HCT116 (cell line): ENCODE measurements around the gene PHF21A. TPM values are rescaled to one million over a fixed set of nuclear protein-coding genes. Genes with fewer than 3 reads are reported as not detected.

ENCODE experiments used
- ATAC-seq: fragments of 200-7000 bp; cut with Tn5 transposase; 2 replicates; pipeline ENCODE4 v1.9.1; 2020; ENCODE audit warnings: mild to moderate bottlenecking, moderate library complexity
- BruUV-seq: library from RNA; stranded (reverse); fragments of 400-500 nt; replicated peaks from 2 replicates; lab custom pipeline; 2021; lab: Mats Ljungman, UMichigan
- CTCF ChIA-PET: fragments of 300-600 bp; sonication (Branson Sonifier 250); formaldehyde crosslinking; loops from one replicate; lab custom pipeline; 2021; ENCODE audit warnings: antibody characterized with exemption; lab: Charles Lee
- POLR2A ChIA-PET: fragments of 300-600, 350-600 bp; sonication (Branson Sonifier 250); formaldehyde crosslinking; loops from one replicate; lab custom pipeline; 2021; ENCODE audit warnings: antibody characterized with exemption; lab: Charles Lee
- RAD21 ChIA-PET, 2 experiments: fragments of 300-600 bp; sonication (Branson Sonifier 250); formaldehyde crosslinking; loops; one replicate each; lab custom pipeline; 2023; ENCODE audit warnings: low total read pairs in 2 of 2; ENCODE audit not compliant: uncharacterized antibody in 2 of 2, unreplicated experiment in 2 of 2, low non-redundant PET in 1 of 2; lab: Charles Lee
- DNase-seq: peaks from one replicate; pipeline ENCODE4 v3.0.0-alpha.2; 2010; ENCODE audit warnings: low read depth, low spot score
- H2AFZ ChIP-seq: fragments of 200-600 bp; shearing (Covaris generic), sonication (generic); 2 replicates; pipeline ENCODE4 v1.6.1; 2017; ENCODE audit warnings: low read depth, mixed run types, mixed read lengths, antibody characterized with exemption, low read length; ENCODE audit not compliant: poor library complexity, severe bottlenecking
- H3K27ac ChIP-seq: 2 replicates; pipeline ENCODE4 v1.5.1; 2012; ENCODE audit warnings: low read depth, low read length
- H3K27me3 ChIP-seq: fragments of 200-600 bp; sonication (generic); 2 replicates; pipeline ENCODE4 v1.6.1; 2016; ENCODE audit warnings: mixed run types, low read length, mixed read lengths; ENCODE audit not compliant: insufficient read depth
- H3K36me3 ChIP-seq, 2 experiments: fragments of 200-500 bp in 1 of 2; fragments of 200-600 bp in 1 of 2; sonication (Bioruptor generic) in 1 of 2; sonication (generic) in 1 of 2; 2 replicates each; pipeline versions ENCODE4 v1.5.1 to v1.6.1; 2014 to 2016; ENCODE audit warnings: low read length in 2 of 2, inconsistent platforms in 1 of 2, mixed read lengths in 1 of 2, mixed run types in 1 of 2; ENCODE audit not compliant: insufficient read depth in 2 of 2, control insufficient read depth in 1 of 2
- H3K4me1 ChIP-seq, 2 experiments: fragments of 200-600 bp in 1 of 2; sonication (generic) in 1 of 2; 2 replicates each; pipeline versions ENCODE4 v1.5.1 to v1.6.1; 2012 to 2017; ENCODE audit warnings: low read length in 2 of 2, inconsistent platforms in 1 of 2, mild to moderate bottlenecking in 1 of 2, mixed read lengths in 1 of 2, mixed run types in 1 of 2, moderate library complexity in 1 of 2; ENCODE audit not compliant: insufficient read depth in 2 of 2, control insufficient read depth in 1 of 2
- H3K4me2 ChIP-seq: fragments of 200-600 bp; sonication (generic); 2 replicates; pipeline ENCODE4 v1.6.1; 2017; ENCODE audit warnings: mixed run types, low read length, mixed read lengths
- H3K4me3 ChIP-seq, 2 experiments: fragments of 200-600 bp in 1 of 2; sonication (generic) in 1 of 2; replicated peaks in 1 of 2; 2 replicates each; pipeline ENCODE4 v1.5.1; 2011 to 2016; ENCODE audit warnings: low read length in 2 of 2, control low read depth in 1 of 2, low read depth in 1 of 2, mild to moderate bottlenecking in 1 of 2, mixed read lengths in 1 of 2, mixed run types in 1 of 2
- H3K79me2 ChIP-seq: fragments of 200-600 bp; sonication (generic); 2 replicates; pipeline ENCODE4 v1.6.1; 2017; ENCODE audit warnings: mild to moderate bottlenecking, mixed run types, low read length, moderate library complexity, mixed read lengths; ENCODE audit not compliant: insufficient read depth
- H3K9ac ChIP-seq: fragments of 200-600 bp; sonication (generic); 2 replicates; pipeline ENCODE4 v1.6.1; 2016; ENCODE audit warnings: low read length, mixed read lengths
- H3K9me2 ChIP-seq: fragments of 200-600 bp; sonication (generic), shearing (Covaris generic); 2 replicates; pipeline ENCODE4 v1.6.1; 2017; ENCODE audit warnings: mixed run types, mild to moderate bottlenecking, moderate library complexity; ENCODE audit not compliant: insufficient read depth
- H3K9me3 ChIP-seq, 2 experiments: fragments of 200-500 bp in 1 of 2; fragments of 200-600 bp in 1 of 2; sonication (Bioruptor generic) in 1 of 2; sonication (generic) in 1 of 2; 2 replicates each; pipeline ENCODE4 v1.6.1; 2014 to 2017; ENCODE audit warnings: low read length in 2 of 2, mixed read lengths in 2 of 2, inconsistent platforms in 1 of 2, low read depth in 1 of 2, mild to moderate bottlenecking in 1 of 2, mixed run types in 1 of 2, moderate library complexity in 1 of 2; ENCODE audit not compliant: control insufficient read depth in 1 of 2, insufficient read depth in 1 of 2
- H4K20me1 ChIP-seq: fragments of 200-600 bp; sonication (generic), shearing (Covaris generic); 2 replicates; pipeline ENCODE4 v1.6.1; 2017; ENCODE audit warnings: mixed run types, mild to moderate bottlenecking, moderate library complexity; ENCODE audit not compliant: insufficient read depth
- ATF3 ChIP-seq: IDR thresholded peaks from 2 replicates; pipeline ENCODE4 v1.6.1; 2012
- CBX3 ChIP-seq: IDR thresholded peaks from 2 replicates; pipeline ENCODE4 v1.6.1; 2012; ENCODE audit warnings: low read depth
- CEBPB ChIP-seq: IDR thresholded peaks from 2 replicates; pipeline ENCODE4 v1.6.1; 2012; ENCODE audit warnings: low read depth
- CTCF ChIP-seq, 3 experiments: fragments of 200-600 bp in 1 of 3; sonication (generic) in 1 of 3; IDR thresholded peaks in 2 of 3; conservative IDR thresholded peaks in 1 of 3; 2 replicates each; pipeline ENCODE4 v1.5.1; 2012 to 2017; ENCODE audit warnings: low read depth in 2 of 3, low read length in 2 of 3, antibody characterized with exemption in 1 of 3, borderline replicate concordance in 1 of 3, control low read depth in 1 of 3, mild to moderate bottlenecking in 1 of 3, mixed read lengths in 1 of 3, mixed run types in 1 of 3, moderate library complexity in 1 of 3; ENCODE audit not compliant: insufficient read depth in 1 of 3
- EZH2 ChIP-seq: fragments of 200-600 bp; sonication (generic); IDR thresholded peaks from 2 replicates; pipeline ENCODE4 v1.6.1; 2017; ENCODE audit warnings: antibody characterized with exemption, mixed run types
- EZH2phosphoT487 ChIP-seq: fragments of 200-600 bp; IDR thresholded peaks from 2 replicates; pipeline ENCODE4 v1.6.1; 2018; ENCODE audit warnings: antibody characterized with exemption, borderline replicate concordance
- FOSL1 ChIP-seq: IDR thresholded peaks from 2 replicates; pipeline ENCODE4 v1.6.1; 2012; ENCODE audit warnings: low read depth
- JUND ChIP-seq: IDR thresholded peaks from 2 replicates; pipeline ENCODE4 v1.6.1; 2012
- MAX ChIP-seq: IDR thresholded peaks from 2 replicates; pipeline ENCODE4 v1.6.1; 2012
- POLR2AphosphoS5 ChIP-seq: IDR thresholded peaks from 2 replicates; pipeline ENCODE4 v1.6.1; 2011; ENCODE audit warnings: mild to moderate bottlenecking, low read depth, low read length, moderate library complexity
- RAD21 ChIP-seq: IDR thresholded peaks from 2 replicates; pipeline ENCODE4 v1.6.1; 2012; ENCODE audit warnings: low read depth, mild to moderate bottlenecking
- SIN3A ChIP-seq: IDR thresholded peaks from 2 replicates; pipeline ENCODE4 v1.6.1; 2012; ENCODE audit warnings: low read depth
- YY1 ChIP-seq: IDR thresholded peaks from 2 replicates; pipeline ENCODE4 v1.6.1; 2011; ENCODE audit warnings: low read length, low read depth, moderate library complexity, mild to moderate bottlenecking; ENCODE audit not compliant: insufficient replicate concordance; ENCODE audit errors: extremely low read depth
- ZBTB33 ChIP-seq: IDR thresholded peaks from 2 replicates; pipeline ENCODE4 v1.6.1; 2011; ENCODE audit warnings: mild to moderate bottlenecking, low read length, moderate library complexity; ENCODE audit not compliant: insufficient replicate concordance; ENCODE audit errors: extremely low read depth
- ZNF274 ChIP-seq: fragments of 200-500 bp; sonication (Bioruptor generic); IDR thresholded peaks from 2 replicates; pipeline ENCODE4 v1.6.1; 2014; ENCODE audit warnings: mild to moderate bottlenecking, low read depth, low read length, inconsistent platforms
- intact Hi-C: fragments of 100-400 bp; cut with micrococcal nuclease; formaldehyde crosslinking; loops from 2 replicates; pipeline ENCODE4 v1.10.0; 2022
- total RNA-seq: library from RNA; stranded (reverse); gene quantifications from one replicate; pipeline ENCODE4 v1.2.1, GENCODE V29; 2021; ENCODE audit not compliant: unreplicated experiment

The PHF21A gene
- total RNA-seq, 1 experiment from 2014 or later = 27.0 TPM

- no TSS peak for BruUV-seq
- Histone ChIP-seq H3K9me3 (no peaks in the 10 kb centered on the region), H2AFZ (no peak overlapping the region), H3K4me2 (no peak overlapping the region), H3K27me3 (no peaks in the 10 kb centered on the region), H4K20me1 (no peaks in the 10 kb centered on the region), H3K4me3 (no peak overlapping the region), H3K36me3 (no peaks in the 10 kb centered on the region), H3K27ac (no peak overlapping the region), H3K9me2 (no peaks in the 10 kb centered on the region), H3K4me1 (no peaks in the 10 kb centered on the region), H3K79me2 (no peaks in the 10 kb centered on the region), H3K9ac (no peak overlapping the region)
- CTCF ChIA-PET = no interaction called here
- POLR2A ChIA-PET = no interaction called here
- DNase-seq (no peak), ATAC-seq (no peak)
- RAD21 ChIA-PET = no interaction called here
- no peak for TF ChIP-seq EZH2
- TF ChIP-seq EZH2phosphoT487 = no peak
- TF ChIP-seq SIN3A = no peak
- TF ChIP-seq POLR2AphosphoS5 = no peak
- TF ChIP-seq CTCF (IDR thresholded peaks at IDR 0.05 in 2 of 3, conservative IDR thresholded peaks at IDR 0.05 in 1 of 3; ENCODE audit: borderline replicate concordance in 1 of 3, insufficient read depth in 1 of 3, low read depth in 2 of 3, low read length in 2 of 3) = no peak
- no peak for TF ChIP-seq MAX
- no peak for TF ChIP-seq CEBPB
- no peak for TF ChIP-seq YY1
- TF ChIP-seq ZBTB33 = no peak
- no peak for TF ChIP-seq CBX3
- no peak for TF ChIP-seq ATF3
- no peak for TF ChIP-seq RAD21
- no peak for TF ChIP-seq ZNF274
- TF ChIP-seq FOSL1 = no peak
- TF ChIP-seq JUND = no peak
- intact Hi-C loops = no loop called here
Measured at GRCh38 chr11:46069595-46069994, 51.7 kb downstream of the PHF21A start.
